Measurements from ENCODE around the gene UBQLNL.

GRCh38 chr11:5541427-5541826 is 24.9 kb upstream of the UBQLNL start:
- no peak for TF ChIP-seq CTCF (conservative IDR thresholded peaks at IDR 0.05 in 1 of 2, IDR thresholded peaks at IDR 0.05 in 1 of 2; ENCODE audit: extremely low read depth in 1 of 2, insufficient read depth in 1 of 2, low read depth in 1 of 2, low read length in 2 of 2)
- TF ChIP-seq EZH2 (IDR thresholded peaks at IDR 0.05; ENCODE audit: borderline replicate concordance, low read length), result no peak
